Measurements from ENCODE around the gene RIPPLY1.

DNA sequence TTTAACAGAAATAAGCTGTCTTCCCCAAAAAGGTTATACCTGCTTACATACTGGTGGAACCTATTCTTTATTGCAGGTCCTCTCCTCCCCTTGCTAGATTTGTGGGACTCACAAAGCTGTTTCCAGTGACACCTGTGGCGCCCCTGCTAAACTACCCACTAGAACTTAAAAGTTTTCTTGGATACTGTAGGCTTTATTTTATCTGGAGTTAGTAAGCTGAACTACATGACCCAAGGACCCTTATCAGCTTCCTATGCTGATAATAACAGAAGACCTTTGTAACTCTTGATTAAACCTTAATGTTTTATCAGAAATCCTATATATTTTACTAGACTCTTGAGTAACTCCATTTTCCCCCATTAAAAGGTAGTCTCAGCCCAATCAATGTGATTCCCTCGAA, 49.4 kb upstream of the RIPPLY1 start:
- no peak for TF ChIP-seq POLR2AphosphoS5 (IDR thresholded peaks at IDR 0.05)
- no peak for TF ChIP-seq POLR2A (IDR thresholded peaks at IDR 0.05)
- TF ChIP-seq, protein P1, sequence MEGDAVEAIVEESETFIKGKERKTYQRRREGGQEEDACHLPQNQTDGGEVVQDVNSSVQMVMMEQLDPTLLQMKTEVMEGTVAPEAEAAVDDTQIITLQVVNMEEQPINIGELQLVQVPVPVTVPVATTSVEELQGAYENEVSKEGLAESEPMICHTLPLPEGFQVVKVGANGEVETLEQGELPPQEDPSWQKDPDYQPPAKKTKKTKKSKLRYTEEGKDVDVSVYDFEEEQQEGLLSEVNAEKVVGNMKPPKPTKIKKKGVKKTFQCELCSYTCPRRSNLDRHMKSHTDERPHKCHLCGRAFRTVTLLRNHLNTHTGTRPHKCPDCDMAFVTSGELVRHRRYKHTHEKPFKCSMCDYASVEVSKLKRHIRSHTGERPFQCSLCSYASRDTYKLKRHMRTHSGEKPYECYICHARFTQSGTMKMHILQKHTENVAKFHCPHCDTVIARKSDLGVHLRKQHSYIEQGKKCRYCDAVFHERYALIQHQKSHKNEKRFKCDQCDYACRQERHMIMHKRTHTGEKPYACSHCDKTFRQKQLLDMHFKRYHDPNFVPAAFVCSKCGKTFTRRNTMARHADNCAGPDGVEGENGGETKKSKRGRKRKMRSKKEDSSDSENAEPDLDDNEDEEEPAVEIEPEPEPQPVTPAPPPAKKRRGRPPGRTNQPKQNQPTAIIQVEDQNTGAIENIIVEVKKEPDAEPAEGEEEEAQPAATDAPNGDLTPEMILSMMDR (IDR thresholded peaks at IDR 0.05): no peak

All from upper lobe of left lung (tissue), 4 donors.